Stimulated activated CD8-positive, alpha-beta memory T cell treated with anti-CD3 and anti-CD28 coated beads, Interleukin-15, amount 100 ng/mL, for 48 hours (primary cell): ENCODE results near the gene GNG12.
"Not testable (repeated sequence)": the region's sequence is repeated elsewhere in the genome, so short reads cannot be mapped to it uniquely, and the experiment has no call there.

Source experiments
- DNase-seq, 2 donors: peaks; one replicate each; pipeline ENCODE4 v3.0.0-alpha.2; 2020; ENCODE audit warnings: low read depth in 2 of 2

GNG12 gene

DNA sequence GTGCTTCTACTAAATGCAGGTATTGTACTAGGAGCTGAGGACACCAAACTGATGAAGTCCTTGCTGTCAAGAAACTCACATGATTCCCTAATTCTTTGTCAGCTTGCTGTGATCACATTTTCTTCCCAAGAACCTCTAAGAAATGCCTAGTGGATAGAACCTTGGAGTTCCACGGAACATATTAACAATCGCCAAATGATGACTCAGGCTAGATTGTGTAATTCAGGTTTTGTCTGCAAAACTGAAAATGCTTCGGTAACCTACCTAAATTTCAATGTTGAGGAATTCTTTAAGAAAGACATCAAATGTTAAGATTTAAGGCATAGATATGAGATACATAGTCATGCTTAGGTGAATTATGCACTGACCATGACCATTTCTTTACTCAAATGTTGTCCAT is 150.0 kb downstream of the GNG12 start:
- DNase-seq: no peak

DNA sequence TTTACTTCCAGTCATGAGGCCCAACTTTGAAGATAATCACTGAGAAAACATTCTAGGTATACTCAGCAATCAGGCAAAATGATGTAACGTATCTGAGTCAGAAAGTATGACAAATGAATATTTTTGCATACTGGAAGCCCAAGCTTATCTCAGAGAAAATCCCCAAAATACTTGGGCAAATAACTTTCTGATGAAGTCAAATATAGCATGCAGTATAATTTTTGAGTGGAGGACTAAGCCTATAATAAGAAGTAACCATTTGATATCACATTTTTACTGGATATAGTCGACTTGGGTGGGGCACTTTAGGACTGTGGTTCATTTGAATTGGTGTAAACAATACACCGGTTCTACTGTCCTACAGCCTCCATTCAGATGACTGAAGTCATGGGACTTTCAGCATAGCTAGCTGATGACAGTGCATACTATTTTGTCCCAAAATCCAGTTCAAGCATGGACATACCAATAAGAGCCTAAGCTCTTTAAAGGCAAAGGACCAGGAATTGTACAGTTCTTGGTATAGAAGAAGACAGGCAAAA is 150.5 kb downstream of the GNG12 start:
- no peak for DNase-seq

GRCh38 chr1:67680486-67680885 is 152.8 kb downstream of the GNG12 start:
- no peak for DNase-seq

DNA sequence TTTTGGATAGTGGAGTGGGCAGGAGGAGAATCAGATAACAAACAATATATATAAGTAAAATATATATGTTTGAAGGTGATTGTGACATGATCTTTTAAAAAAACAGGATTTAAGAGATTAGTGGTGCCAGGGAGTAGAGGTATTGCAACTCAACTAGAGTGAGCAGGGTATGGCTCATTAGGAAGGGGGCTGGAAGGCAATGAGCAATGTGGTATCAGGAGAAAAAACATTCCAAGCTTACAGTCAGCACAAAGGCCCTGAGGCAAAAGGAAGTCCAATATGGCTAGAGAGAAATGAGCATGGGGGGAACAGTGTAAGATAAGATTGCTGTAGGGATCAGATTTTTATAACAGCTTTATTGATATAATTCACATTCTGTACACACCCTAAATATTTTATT is 153.6 kb downstream of the GNG12 start:
- DNase-seq: no peak

DNA sequence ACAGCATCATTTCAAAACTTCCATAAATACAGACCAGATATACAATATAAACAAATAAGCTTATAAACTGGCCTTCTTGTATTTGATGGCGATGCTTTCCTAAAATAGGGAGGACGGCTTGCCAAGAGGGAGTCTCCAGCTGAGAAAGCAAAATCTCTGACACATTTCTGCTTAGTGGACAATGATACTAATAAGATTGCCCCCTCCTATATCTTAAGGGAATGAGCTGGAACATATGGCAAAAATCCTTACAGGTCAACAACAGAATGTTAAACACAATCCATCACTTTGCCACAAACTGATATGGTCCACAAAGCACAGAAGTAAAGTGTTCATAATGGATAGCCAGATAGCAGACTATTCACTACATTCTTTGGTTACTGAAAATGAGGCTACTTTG is 155.3 kb downstream of the GNG12 start:
- no peak for DNase-seq

DNA sequence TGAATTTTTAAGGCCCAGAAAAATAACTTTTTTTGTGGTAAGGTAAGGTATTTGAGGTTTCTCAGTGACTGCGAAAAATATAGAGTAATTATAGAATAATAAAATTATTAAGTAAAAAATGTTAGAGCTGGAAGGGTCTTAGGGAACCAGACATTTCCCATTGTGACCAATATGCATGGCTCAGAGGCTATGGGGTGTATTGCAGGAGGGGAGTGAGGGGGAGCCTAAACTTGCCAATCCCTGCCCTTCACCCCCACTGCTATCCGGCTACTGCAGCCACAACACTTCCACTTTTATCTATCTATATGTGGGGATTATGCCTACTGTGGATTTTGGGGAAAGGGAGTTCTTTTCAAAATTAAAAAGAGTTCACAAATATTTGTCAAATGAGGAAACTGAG is 155.9 kb downstream of the GNG12 start:
- DNase-seq: no peak

DNA sequence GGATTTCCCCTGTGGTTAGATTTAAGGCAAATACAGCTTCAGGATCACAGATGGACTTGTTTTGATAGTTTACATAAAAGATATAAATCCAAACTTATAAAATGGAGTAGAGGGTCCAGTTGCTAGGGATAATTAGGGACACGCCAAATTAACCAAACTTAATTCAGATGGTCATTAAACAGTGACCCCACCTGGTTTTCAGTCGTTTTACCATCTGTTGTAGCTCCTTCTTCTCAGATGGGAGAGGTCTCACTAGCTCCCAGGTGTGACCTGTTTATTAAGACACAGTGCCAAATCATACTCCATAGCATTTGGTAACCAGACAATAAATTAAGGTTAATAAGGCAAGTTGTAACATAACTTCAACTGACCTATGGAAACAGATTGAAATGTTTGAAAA is 156.3 kb downstream of the GNG12 start:
- no peak for DNase-seq

GRCh38 chr1:67676287-67676686 is 157.0 kb downstream of the GNG12 start:
- no peak for DNase-seq

DNA sequence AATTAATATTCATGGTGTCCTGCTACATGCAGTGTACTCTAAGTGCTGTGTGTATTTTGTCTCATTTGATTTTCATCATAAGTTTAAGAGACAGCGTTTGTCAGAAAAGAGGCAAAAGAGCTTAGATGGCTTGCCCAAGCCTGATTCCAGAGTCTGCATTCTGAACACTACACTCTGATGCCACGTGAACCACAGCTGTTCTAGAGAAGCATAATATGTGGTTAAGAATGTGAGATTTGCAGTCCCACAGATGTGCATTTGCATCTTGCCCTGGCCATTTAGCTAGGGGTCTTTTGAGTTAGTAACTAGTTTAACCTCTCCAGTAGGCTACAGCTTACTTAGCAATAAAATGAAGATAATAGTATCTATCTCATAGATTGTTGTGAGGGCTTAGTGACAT is 157.5 kb downstream of the GNG12 start:
- no peak for DNase-seq

GRCh38 chr1:67674260-67675011 is 158.8 kb downstream of the GNG12 start:
- peak in 1 of 2 donors; percentile 16 for DNase-seq

GRCh38 chr1:67673468-67674201 is 159.6 kb downstream of the GNG12 start:
- DNase-seq: no peak

- no peak for DNase-seq
These were observed 160.9 kb downstream of the GNG12 start for GRCh38 chr1:67672260-67672803.

- no peak for DNase-seq
These were observed 164.6 kb downstream of the GNG12 start for GRCh38 chr1:67668660-67669059.

DNA sequence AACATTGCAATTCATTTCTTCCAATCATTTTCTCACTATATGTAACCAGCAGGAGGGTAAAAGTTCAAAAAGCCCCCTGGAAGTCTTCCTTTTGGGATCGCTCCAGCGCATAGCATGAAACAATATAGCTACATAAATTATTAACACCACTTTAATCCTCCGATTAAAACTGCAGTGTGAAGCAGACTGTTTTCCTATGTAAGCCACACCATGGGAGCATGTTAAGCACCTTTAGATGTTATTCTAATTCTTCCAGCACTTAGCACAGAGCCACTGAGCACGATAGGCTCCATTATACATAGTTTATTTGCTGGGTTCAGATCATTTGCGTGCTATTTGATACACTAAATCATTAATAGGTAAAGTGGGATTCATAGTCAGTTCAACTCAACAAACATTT is 166.6 kb downstream of the GNG12 start:
- no peak for DNase-seq

- not testable (repeated sequence) for DNase-seq
These were observed 168.0 kb downstream of the GNG12 start for GRCh38 chr1:67665307-67665706.

- no peak for DNase-seq
These were observed 169.2 kb downstream of the GNG12 start for GRCh38 chr1:67664048-67664447.

GRCh38 chr1:67662884-67663283 is 170.4 kb downstream of the GNG12 start:
- no peak for DNase-seq

DNA sequence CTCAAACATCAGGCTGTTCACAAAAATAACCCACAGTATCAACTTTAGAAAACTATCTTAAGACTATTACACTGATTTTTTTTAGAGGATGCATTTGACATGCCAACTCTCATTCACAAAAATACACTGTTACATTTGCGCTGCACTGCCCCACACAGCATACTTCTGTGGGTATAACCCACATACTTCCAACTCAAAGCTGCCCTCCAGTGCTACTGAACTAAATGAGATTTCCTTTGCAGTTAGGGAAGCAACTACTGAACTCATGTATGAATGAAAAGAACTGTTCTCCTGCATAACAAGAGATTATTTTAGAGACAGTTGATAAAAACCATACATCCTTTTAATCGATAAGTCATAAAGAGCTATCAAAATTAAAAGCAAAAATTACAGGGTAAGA is 174.0 kb downstream of the GNG12 start:
- DNase-seq: no peak

DNA sequence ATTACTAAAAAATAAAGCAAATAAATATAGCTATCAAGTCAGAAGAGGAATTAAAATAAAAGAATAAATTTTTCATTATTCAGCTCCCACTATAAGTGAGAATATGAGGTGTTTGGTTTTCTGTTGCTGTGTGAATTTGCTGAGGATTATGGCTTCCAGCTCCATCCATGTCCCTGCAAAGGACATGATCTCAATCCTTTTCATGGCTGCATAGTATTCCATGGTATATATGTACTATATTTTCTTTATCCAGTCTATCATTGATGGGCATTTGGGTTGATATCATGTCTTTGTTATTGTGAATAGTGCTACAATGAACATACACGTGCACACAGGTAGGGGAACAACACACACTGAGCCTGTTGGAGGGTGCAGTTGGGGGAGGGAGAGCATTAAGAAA is 176.1 kb downstream of the GNG12 start:
- DNase-seq: not testable (repeated sequence)

GRCh38 chr1:67655581-67655980 is 177.7 kb downstream of the GNG12 start:
- DNase-seq: no peak

GRCh38 chr1:67653304-67653703 is 180.0 kb downstream of the GNG12 start:
- no peak for DNase-seq

- DNase-seq: no peak
These were observed 180.5 kb downstream of the GNG12 start for GRCh38 chr1:67652800-67653199.
